Spleen (tissue), 11 donors: Measurements from ENCODE around the gene PATE1. TPM values are rescaled to one million over a fixed set of nuclear protein-coding genes. Genes with fewer than 3 reads are reported as not detected.

ENCODE experiments used
- DNase-seq: peaks from one replicate; pipeline ENCODE4 v3.0.0-alpha.2; 2020
- H3K27ac ChIP-seq, 8 donors: fragments of 200-600 bp; sonication (generic) in 7 of 8; 1 replicate in 4 of 8; 2 replicates in 4 of 8; pipeline versions ENCODE4 v1.5.0 to v1.8.0; 2016 to 2021; ENCODE audit warnings: inconsistent platforms in 4 of 8, mild to moderate bottlenecking in 4 of 8, moderate library complexity in 1 of 8
- H3K27me3 ChIP-seq, 7 donors: fragments of 200-600 bp; sonication (generic) in 6 of 7; replicated peaks in 1 of 7; 1 replicate in 4 of 7; 2 replicates in 3 of 7; pipeline versions ENCODE4 v1.5.0 to v1.8.0; 2016 to 2021; ENCODE audit warnings: inconsistent platforms in 3 of 7, mild to moderate bottlenecking in 1 of 7
- H3K36me3 ChIP-seq, 6 donors: fragments of 200-600 bp; sonication (generic) in 5 of 6; 1 replicate in 4 of 6; 2 replicates in 2 of 6; pipeline versions ENCODE4 v1.5.0 to v1.8.0; 2016 to 2021; ENCODE audit warnings: inconsistent platforms in 2 of 6
- H3K4me1 ChIP-seq, 6 donors: fragments of 200-600 bp; sonication (generic) in 5 of 6; 1 replicate in 3 of 6; 2 replicates in 3 of 6; pipeline versions ENCODE4 v1.5.0 to v1.8.0; 2016 to 2021; ENCODE audit warnings: inconsistent platforms in 3 of 6
- H3K4me3 ChIP-seq, 8 donors: fragments of 200-600 bp; sonication (generic) in 7 of 8; 1 replicate in 4 of 8; 2 replicates in 4 of 8; pipeline versions ENCODE4 v1.5.0 to v1.8.0; 2016 to 2021; ENCODE audit warnings: inconsistent platforms in 4 of 8, mild to moderate bottlenecking in 4 of 8, moderate library complexity in 2 of 8
- H3K9me3 ChIP-seq, 8 donors: fragments of 200-600 bp; sonication (generic) in 7 of 8; 1 replicate in 4 of 8; 2 replicates in 4 of 8; pipeline versions ENCODE4 v1.5.0 to v1.8.0; 2016 to 2021; ENCODE audit warnings: inconsistent platforms in 4 of 8
- POLR2A ChIP-seq, 3 donors: fragments of 450-650 bp; IDR thresholded peaks; one replicate each; pipeline ENCODE4 v1.5.1; 2017; ENCODE audit warnings: antibody characterized with exemption in 3 of 3, mild to moderate bottlenecking in 1 of 3
- POLR2AphosphoS5 ChIP-seq, 3 donors: sonication (generic); formaldehyde crosslinking; IDR thresholded peaks; one replicate each; pipeline ENCODE4 v1.5.1; 2017; ENCODE audit warnings: antibody characterized with exemption in 3 of 3
- WGBS, 5 donors: extraction: QIAGEN DNeasy Blood & Tissue Kit in 3 of 5; methylation state at CpG; one replicate each; pipeline versions ENCODE4 v1.1.5 to v1.1.7; 2013 to 2018; 5-methylcytosine and 5-hydroxymethylcytosine counted together
- intact Hi-C: fragments of 100-400 bp; cut with DNase I; formaldehyde crosslinking; loops from one replicate; pipeline ENCODE4 v1.15.0; 2023; ENCODE audit warnings: low total_unique reads
- polyA plus RNA-seq, 3 donors: library from polyadenylated mRNA; stranded (reverse); fragments of 200-250 nt; gene quantifications; one replicate each; pipeline ENCODE4 v1.2.1, GENCODE V29; 2013
- total RNA-seq, 7 donors: library from RNA; depleted of rRNA in 3 of 7; stranded (reverse); fragments of >200 nt in 3 of 7; fragmentation: NEBNext Ultra II Directional in 4 of 7; extraction: Animal tissue kit (Norgen Biotek cat#: 25700) in 4 of 7; gene quantifications; one replicate each; pipeline versions ENCODE4 v1.1.0 to v1.2.1, GENCODE V29; 2016 to 2021
- TF ChIP-seq, protein P1 (sequence below), 11 experiments: fragments of 200-600 bp in 7 of 11; fragments of 450-650 bp in 4 of 11; sonication (generic) in 4 of 11; IDR thresholded peaks in 8 of 11; conservative IDR thresholded peaks in 3 of 11; 1 replicate in 7 of 11; 2 replicates in 4 of 11; pipeline versions ENCODE4 v1.4.0 to v1.8.0; 2016 to 2021; ENCODE audit warnings: antibody characterized with exemption in 11 of 11, inconsistent platforms in 4 of 11, mild to moderate bottlenecking in 1 of 11
- donor health status: healthy with polysubstance abuse.
- donor health status: DM: no; HTN: no; CAD: no; lungs with moderate emphysema.
- donor health status: DM: no; HTN: no; CAD: no.
- donor health status: Bipolar disorder and iron deficiency.
- donor health status: healthy.
- donor health status: DM: no; HTN: no; CAD: no.
- donor health status: DM: yes; HTN: yes; CAD: no.

Gene PATE1
- total and polyA plus RNA-seq, 10 donors = not detected

GRCh38 chr11:125724125-125724524, 22.0 kb upstream of the PATE1 start:
- WGBS, 5 donors = 81 to 100% (median 95%) methylated on average over 1 of the region's 1 CpG
- intact Hi-C loops = no loop called here
- no peaks in the 10 kb centered on the region for H3K4me1 ChIP-seq
- no peak for DNase-seq
- H3K27ac ChIP-seq = no peak overlapping the region
- H3K27me3 ChIP-seq = peaks cover 0 to 55% (median 4%) of the 10 kb centered on the region in 7 donors
- no peak for TF ChIP-seq POLR2A (IDR thresholded peaks at IDR 0.05)
- no peak for TF ChIP-seq POLR2AphosphoS5 (IDR thresholded peaks at IDR 0.05)
- TF ChIP-seq, protein P1, sequence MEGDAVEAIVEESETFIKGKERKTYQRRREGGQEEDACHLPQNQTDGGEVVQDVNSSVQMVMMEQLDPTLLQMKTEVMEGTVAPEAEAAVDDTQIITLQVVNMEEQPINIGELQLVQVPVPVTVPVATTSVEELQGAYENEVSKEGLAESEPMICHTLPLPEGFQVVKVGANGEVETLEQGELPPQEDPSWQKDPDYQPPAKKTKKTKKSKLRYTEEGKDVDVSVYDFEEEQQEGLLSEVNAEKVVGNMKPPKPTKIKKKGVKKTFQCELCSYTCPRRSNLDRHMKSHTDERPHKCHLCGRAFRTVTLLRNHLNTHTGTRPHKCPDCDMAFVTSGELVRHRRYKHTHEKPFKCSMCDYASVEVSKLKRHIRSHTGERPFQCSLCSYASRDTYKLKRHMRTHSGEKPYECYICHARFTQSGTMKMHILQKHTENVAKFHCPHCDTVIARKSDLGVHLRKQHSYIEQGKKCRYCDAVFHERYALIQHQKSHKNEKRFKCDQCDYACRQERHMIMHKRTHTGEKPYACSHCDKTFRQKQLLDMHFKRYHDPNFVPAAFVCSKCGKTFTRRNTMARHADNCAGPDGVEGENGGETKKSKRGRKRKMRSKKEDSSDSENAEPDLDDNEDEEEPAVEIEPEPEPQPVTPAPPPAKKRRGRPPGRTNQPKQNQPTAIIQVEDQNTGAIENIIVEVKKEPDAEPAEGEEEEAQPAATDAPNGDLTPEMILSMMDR (IDR thresholded peaks at IDR 0.05 in 8 of 11, conservative IDR thresholded peaks at IDR 0.05 in 3 of 11) = no peak
- H3K9me3 ChIP-seq = no peaks in the 10 kb centered on the region
- H3K4me3 ChIP-seq = no peak overlapping the region
- no peaks in the 10 kb centered on the region for H3K36me3 ChIP-seq

DNA sequence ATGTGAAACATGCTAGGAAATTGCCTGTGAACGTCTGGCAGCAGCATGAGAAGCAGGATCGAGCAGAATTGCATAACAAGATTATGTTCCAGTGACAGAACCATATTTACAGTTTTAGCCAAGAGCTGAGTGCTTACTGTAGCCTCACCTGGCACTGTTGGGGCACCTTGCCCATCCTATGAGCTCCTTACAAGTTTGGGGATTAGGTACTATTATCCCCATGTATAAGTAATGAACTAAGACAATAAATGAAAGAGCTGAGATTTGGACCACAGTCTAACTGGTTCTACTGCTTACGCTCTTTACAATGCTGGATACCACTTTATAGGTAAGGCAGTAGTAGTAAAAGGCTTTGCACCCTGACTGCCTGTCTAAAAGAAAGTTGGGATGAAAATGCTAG, 17.1 kb upstream of the PATE1 start:
- intact Hi-C loops = no loop called here
- DNase-seq = no peak
- no peaks in the 10 kb centered on the region for H3K4me1 ChIP-seq
- WGBS, 5 donors = 69 to 94% (median 81%) methylated on average over 3 of the region's 3 CpGs
- TF ChIP-seq, protein P1 (IDR thresholded peaks at IDR 0.05 in 8 of 11, conservative IDR thresholded peaks at IDR 0.05 in 3 of 11) = no peak
- no peak for TF ChIP-seq POLR2A (IDR thresholded peaks at IDR 0.05)
- no peak for TF ChIP-seq POLR2AphosphoS5 (IDR thresholded peaks at IDR 0.05)
- no peak overlapping the region for H3K27ac ChIP-seq
- H3K4me3 ChIP-seq = no peak overlapping the region
- H3K27me3 ChIP-seq = peaks cover 0 to 62% (median 5%) of the 10 kb centered on the region in 7 donors
- no peaks in the 10 kb centered on the region for H3K9me3 ChIP-seq
- H3K36me3 ChIP-seq = no peaks in the 10 kb centered on the region

DNA sequence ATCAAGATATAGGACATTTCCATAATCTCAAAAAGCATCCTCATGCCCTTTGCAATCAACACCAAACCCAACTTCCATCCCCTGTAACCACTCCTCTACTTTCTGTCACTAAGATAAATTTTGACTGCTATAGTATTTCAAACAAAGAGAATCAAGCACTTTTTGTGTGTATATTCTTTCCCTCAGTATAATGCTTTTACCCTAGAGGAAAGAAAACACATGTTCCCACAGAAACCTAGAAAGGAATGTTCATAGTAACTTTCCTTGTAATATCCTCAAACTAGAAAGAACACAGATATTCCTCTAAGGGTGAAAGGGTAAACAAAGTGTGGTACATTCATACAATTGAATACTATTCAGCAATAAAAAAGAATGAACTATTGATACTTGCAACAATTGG, 5.5 kb upstream of the PATE1 start:
- no peak for DNase-seq

DNA sequence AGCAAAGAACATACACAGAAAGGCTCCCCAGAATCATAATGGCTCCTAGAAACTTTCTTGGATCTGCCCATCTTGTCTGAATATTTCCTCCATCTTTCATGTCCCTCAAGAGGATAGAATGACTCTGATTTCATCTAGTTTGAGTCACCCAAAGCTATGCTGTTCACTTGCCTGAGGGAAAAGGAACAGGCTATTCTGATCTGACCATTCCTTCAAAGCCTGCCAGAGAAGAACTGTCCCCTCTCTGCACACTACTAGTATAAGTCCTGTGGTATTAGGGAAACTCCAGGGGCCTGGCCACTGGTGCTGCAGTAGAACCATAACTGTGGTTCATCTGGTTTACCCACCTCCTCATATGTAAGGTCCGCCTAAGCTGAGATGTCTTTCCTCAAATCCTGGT, 2.4 kb upstream of the PATE1 start:
- Histone ChIP-seq H3K27ac (no peak overlapping the region), H3K4me3 (no peak overlapping the region), H3K4me1 (no peaks in the 10 kb centered on the region), H3K9me3 (peaks cover 0 to 4% (median 0%) of the 10 kb centered on the region in 8 donors), H3K27me3 (peaks cover 0 to 49% (median 0%) of the 10 kb centered on the region in 7 donors), H3K36me3 (no peaks in the 10 kb centered on the region)
- TF ChIP-seq POLR2AphosphoS5 (IDR thresholded peaks at IDR 0.05) (no peak), POLR2A (IDR thresholded peaks at IDR 0.05) (no peak)
- TF ChIP-seq, protein P1 (IDR thresholded peaks at IDR 0.05 in 8 of 11, conservative IDR thresholded peaks at IDR 0.05 in 3 of 11) = no peak
- DNase-seq = no peak
- WGBS, 5 donors = 90 to 96% (median 92%) methylated on average over 1 of the region's 1 CpG
- intact Hi-C loops = no loop called here

More for the DNA sequence above, 5.5 kb upstream of the PATE1 start:
- Histone ChIP-seq H3K27ac (no peak overlapping the region), H3K27me3 (peaks cover 0 to 20% (median 0%) of the 10 kb centered on the region in 7 donors), H3K4me1 (no peaks in the 10 kb centered on the region), H3K9me3 (peaks cover 0 to 26% (median 17%) of the 10 kb centered on the region in 8 donors), H3K36me3 (no peaks in the 10 kb centered on the region), H3K4me3 (no peak overlapping the region)
- intact Hi-C loops = no loop called here
- TF ChIP-seq POLR2A (IDR thresholded peaks at IDR 0.05) = no peak
- TF ChIP-seq POLR2AphosphoS5 (IDR thresholded peaks at IDR 0.05) = no peak

DNA sequence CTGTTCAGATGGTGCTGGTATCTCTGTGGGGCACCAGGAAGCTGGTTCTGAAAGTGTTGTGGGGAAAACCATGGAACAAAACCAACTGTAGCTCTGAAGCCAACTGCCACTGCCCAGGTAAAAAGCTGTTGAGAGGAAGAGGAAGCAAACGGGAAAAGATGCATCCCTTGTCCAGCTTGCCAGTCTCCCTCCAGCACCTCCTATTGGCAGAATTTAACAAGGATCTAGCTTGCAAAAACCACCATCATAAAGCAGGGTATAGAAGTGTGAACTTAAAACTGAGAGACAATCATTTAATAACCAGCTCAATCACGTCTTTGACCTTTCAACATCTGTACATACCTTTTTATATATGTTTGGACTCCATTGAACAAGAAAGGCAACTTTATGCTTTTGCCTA, 4.5 kb downstream of the PATE1 start:
- no peaks in the 10 kb centered on the region for H3K9me3 ChIP-seq
- no peak for DNase-seq
- no peaks in the 10 kb centered on the region for H3K4me1 ChIP-seq
- H3K27ac ChIP-seq = no peak overlapping the region
- no peaks in the 10 kb centered on the region for H3K36me3 ChIP-seq
- WGBS, 5 donors = 40 to 53% (median 48%) methylated on average over 2 of the region's 2 CpGs
- TF ChIP-seq POLR2AphosphoS5 (IDR thresholded peaks at IDR 0.05) (no peak), POLR2A (IDR thresholded peaks at IDR 0.05) (no peak)
- TF ChIP-seq, protein P1 (IDR thresholded peaks at IDR 0.05 in 8 of 11, conservative IDR thresholded peaks at IDR 0.05 in 3 of 11) = no peak
- intact Hi-C loops = no loop called here
- H3K4me3 ChIP-seq = no peak overlapping the region
- peaks cover 0 to 50% (median 0%) of the 10 kb centered on the region in 7 donors for H3K27me3 ChIP-seq
